ENCODE measurements around the gene MSRB2.

The MSRB2 gene

GRCh38 chr10:23111517-23112286 lies 16.3 kb downstream of the MSRB2 start:
- no peak for DNase-seq (ENCODE audit: low read depth in 2 of 2)

- DNase-seq (ENCODE audit: low read depth in 2 of 2) = no peak
Measured at GRCh38 chr10:23114228-23114850, 19.0 kb downstream of the MSRB2 start.

DNA sequence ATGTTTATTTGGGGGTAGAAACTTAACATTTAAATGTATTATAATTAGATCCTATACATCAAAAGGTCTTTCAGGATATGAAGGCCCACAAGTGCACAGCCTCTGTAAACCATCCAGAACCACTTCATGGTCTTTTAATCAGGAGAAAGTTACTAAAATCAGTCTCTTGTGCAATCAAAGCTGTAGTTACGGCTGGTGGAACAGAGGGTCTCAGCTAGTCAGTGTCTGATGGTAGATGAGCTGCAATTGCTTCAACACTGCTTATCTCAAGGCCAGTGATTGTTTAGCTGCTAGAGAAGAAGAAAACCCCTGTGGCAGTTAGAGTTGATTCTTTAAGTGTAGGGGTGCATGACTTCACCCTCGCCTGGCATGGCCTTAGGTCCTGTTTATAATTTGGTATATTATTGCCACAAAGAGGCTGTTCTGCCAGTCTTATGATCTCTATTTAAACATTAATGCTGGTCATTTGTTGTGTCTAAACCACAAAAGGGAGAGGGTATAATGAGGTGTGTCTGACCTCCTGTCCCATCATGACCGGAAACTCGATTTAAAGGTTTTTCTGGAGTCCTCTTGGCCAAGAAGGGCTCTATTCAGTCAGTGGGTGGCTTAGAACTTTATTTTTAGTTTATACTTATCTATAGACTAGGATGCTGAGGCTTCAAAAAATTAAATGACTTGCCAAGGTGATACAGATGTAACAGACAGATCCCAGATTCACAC lies 21.3 kb downstream of the MSRB2 start:
- no peak for DNase-seq (ENCODE audit: low read depth in 2 of 2)

- no peak for DNase-seq (ENCODE audit: low read depth in 2 of 2)
Measured at GRCh38 chr10:23120001-23120934, 24.9 kb downstream of the MSRB2 start.

DNA sequence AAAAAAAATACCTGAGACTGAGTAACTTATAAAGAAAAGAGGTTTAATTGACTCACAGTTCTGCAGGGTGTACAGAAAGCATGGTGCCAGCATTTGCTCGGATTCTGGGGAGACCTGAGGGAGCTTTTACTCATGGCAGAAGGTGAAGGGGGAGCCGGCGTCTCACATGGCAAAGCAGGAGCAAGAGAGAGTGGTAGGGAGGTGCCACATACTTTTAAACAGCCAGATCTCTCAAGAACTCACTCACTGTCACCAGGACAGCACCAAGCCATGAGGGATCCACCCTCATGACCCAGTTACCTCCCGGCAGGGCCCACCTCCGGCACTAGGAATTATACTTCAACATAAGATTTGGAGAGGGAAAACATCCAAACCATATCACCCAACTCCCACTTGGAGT lies 25.8 kb downstream of the MSRB2 start:
- DNase-seq (ENCODE audit: low read depth in 2 of 2) = no peak

DNA sequence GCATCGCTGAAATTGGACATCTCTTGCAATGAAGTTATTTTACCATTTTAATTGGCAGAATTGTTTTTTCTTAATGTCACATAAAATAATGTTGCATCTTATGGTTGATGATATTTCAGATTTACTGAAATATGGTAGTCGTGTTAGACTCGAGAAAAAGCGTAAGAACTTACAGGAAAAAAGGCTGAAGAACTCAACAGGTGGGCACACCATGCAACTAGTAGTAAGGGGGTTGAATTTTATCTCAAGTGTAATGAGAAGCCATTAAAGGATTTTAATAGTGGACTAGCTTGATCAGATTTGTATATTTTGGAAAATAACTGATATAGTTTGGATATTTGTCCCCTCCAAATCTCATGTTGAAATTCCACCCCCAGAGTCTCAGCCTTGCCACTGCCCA lies 41.1 kb downstream of the MSRB2 start:
- DNase-seq (ENCODE audit: low read depth in 2 of 2) = no peak

GRCh38 chr10:23139677-23140076 lies 44.3 kb downstream of the MSRB2 start:
- DNase-seq (ENCODE audit: low read depth in 2 of 2) = no peak

- DNase-seq (ENCODE audit: low read depth in 2 of 2) = no peak
Measured at GRCh38 chr10:23141995-23142394, 46.6 kb downstream of the MSRB2 start.

DNA sequence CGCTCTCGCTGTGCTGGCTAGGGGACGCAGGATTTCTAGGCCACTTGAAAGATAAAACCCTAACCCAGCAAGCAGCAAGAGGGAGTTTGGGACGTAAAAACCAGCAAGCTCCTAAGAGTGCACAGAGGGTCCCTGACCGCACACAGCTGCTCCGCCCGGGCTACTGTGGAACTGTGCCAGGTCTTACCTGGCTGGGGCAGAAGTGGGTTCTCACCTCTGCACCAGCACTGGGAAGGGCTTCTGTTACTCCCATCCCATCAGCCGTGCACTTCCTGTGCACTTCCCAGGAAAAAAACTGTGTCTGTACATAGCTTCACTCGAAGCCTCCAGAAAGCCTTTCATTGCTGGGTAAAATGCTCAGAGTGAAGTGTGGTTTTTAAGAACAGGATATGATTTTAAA lies 50.9 kb downstream of the MSRB2 start:
- DNase-seq (ENCODE audit: low read depth in 2 of 2) = no peak

GRCh38 chr10:23147035-23147434 lies 51.7 kb downstream of the MSRB2 start:
- DNase-seq (ENCODE audit: low read depth in 2 of 2) = no peak

GRCh38 chr10:23148214-23148613 lies 52.8 kb downstream of the MSRB2 start:
- no peak for DNase-seq (ENCODE audit: low read depth in 2 of 2)

DNA sequence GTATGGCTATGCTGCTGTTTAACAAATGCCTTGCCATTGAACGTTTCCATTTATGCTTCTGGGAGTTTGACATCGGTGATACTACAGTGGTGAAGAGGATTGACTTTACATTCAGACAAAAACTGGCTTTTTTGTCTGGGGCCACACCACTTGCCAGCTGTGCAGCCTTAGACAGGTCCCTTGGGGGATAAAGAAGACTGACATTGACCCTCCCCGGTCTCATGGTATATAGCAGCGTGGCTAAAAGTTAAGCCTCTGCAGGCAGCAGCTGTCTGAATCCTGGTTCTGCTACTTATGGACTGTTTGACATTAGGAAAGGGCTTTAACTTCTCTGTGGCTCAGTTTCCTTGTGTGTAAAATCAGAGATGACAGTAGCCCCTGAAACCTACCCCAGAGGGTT lies 54.7 kb downstream of the MSRB2 start:
- no peak for DNase-seq (ENCODE audit: low read depth in 2 of 2)

DNA sequence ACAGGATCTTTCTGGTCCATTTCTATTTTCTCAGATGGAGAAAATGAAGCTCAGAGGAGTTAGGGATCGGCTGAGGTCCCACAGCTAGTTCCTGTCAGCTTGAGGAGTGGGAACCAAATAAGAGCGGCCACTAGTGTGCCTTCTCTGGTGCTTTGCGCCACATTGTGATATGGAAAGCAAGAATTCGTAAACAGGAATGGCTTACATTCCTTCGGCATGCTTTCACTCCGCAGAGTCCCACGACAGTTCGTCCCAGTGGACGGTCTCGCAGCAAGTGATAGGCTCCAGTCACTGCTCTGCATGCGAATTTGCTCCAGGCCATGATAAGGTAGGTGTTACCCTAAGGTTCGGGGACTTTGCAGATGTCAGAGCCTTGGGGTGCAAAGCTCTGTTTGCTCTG lies 55.2 kb downstream of the MSRB2 start:
- no peak for DNase-seq (ENCODE audit: low read depth in 2 of 2)

DNA sequence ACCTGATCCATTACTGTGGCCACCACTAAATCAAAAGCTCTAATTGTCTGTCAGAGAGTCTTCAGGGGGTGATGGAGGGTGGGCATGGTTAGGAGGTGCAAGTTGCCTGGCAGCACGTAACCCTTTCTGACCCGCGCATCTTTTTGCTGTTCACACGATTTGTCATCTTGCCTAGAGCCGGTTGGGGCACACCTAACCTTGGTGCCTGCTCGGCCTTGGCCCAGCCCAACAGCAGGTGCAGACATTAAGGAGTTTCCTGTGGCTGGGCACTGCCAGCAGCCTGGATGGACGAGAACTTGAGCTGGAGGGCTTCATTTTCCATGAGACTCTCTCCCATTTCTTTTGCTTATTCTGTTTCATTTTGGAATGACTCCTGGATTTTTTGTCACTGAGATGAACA lies 55.7 kb downstream of the MSRB2 start:
- DNase-seq (ENCODE audit: low read depth in 2 of 2) = no peak

GRCh38 chr10:23155169-23155568 lies 59.8 kb downstream of the MSRB2 start:
- no peak for DNase-seq (ENCODE audit: low read depth in 2 of 2)

DNA sequence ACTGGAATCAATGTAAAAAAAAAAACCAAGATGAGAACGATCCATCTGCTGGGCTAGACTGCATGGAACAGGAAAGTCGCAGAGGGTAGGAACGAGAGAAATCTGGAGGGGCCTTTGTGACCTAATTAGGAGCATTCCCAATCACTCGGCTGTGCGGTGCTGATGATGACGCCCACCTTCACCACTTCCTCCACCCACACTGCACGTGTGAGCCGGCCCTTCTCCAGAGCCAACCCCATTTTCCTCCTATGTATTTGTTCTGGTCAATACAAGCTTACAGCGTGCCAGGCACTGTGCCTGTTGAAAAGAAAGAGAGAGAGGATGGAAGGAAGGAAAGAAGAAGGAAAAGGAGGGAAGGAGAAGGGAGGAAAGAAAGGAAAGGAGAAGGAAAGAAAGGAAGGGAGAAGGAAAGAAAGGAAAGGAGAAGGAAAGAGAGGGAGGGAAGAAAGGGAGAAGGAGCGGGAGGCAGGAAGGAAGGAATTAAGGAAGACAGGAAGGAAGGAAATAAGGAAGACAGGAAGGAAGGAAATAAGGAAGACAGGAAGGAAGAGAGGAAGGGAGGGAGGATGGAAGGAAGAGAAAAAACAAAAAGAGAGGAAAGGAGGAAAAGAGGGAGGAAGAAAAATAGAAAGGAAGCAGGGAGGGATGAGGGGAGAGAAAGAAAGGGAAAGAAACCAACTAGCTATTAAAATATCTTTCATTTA lies 61.2 kb downstream of the MSRB2 start:
- no peak for DNase-seq (ENCODE audit: low read depth in 2 of 2)

GRCh38 chr10:23157239-23157681 lies 61.9 kb downstream of the MSRB2 start:
- no peak for DNase-seq (ENCODE audit: low read depth in 2 of 2)

- DNase-seq (ENCODE audit: low read depth in 2 of 2) = no peak
Measured at GRCh38 chr10:23157691-23158369, 62.5 kb downstream of the MSRB2 start.

DNA sequence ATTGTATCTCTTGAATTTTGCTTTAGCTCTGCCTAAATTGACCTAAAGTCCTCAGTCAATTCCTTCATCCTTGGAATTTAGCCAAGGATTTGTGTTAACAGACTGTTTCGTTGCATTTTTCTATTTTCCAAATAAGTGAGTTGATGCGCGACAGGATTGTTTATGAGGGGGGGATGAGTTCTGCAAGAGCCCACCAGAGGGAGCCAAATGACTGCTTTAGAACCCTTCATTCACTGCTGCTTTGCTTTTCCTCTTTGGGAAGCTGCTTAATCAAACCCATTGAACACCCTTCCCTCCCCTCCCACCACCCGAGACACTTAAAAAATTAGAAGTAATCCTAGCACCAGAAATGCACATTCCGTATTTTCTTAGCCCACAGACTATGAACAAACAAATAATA lies 63.0 kb downstream of the MSRB2 start:
- no peak for DNase-seq (ENCODE audit: low read depth in 2 of 2)

DNA sequence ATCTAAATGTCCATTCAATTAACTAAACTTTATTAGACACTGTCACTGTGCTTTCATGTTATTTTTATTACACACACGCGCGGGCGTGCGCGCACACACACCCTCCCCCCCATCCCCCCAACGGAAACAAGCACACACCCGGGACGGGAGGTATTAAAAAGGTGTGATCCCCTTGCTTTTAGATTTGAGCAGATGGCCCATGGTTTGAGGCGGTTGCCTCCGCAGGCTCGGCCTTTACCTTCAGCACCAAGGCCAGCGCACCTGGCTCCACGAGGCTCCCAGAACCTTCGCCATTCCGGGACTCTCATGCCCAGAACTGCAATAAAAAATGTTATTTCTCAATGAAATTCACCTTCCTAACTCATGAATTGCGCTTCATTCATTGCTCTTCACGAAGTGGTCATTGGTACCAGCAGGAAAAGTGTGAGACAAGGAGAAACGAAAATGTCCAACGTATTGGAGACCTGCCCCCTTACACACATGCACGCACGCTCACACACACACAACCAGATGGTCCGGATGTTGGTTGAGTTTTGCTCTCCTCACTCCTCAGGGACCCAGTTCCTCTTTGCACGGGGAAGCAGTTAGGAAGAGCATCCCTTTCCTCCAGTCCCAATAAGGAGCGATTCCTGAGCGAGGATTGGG lies 76.0 kb downstream of the MSRB2 start:
- no peak for DNase-seq (ENCODE audit: low read depth in 2 of 2)

Measured in stimulated activated CD8-positive, alpha-beta memory T cell treated with anti-CD3 and anti-CD28 coated beads, Interleukin-15, amount 100 ng/mL, for 48 hours (primary cell).